Vagina (tissue), 2 donors: ENCODE results near the gene TASOR2.

Source experiments
- CTCF ChIP-seq, 3 experiments: fragments of 450-650 bp in 2 of 3; fragments of 200-600 bp in 1 of 3; sonication (generic) in 1 of 3; IDR thresholded peaks; one replicate each; pipeline ENCODE4 v1.5.1; 2017 to 2019; ENCODE audit warnings: antibody characterized with exemption in 3 of 3, mild to moderate bottlenecking in 2 of 3, moderate library complexity in 2 of 3
- POLR2A ChIP-seq, 2 donors: fragments of 450-650 bp; IDR thresholded peaks; one replicate each; pipeline ENCODE4 v1.6.1; 2017; ENCODE audit warnings: antibody characterized with exemption in 2 of 2, mild to moderate bottlenecking in 2 of 2, moderate library complexity in 2 of 2

GRCh38 chr10:5651388-5651764, 33.3 kb upstream of the TASOR2 start:
- no peak for TF ChIP-seq POLR2A (IDR thresholded peaks at IDR 0.05)
- no peak for TF ChIP-seq CTCF (IDR thresholded peaks at IDR 0.05)
